OCI-LY1 (cell line): ENCODE data around the gene CDK16.

Source experiments
- EZH2 ChIP-seq: fragments of 200-600 bp; sonication (generic), shearing (Covaris generic); IDR thresholded peaks from 2 replicates; pipeline ENCODE4 v1.8.0; 2017; ENCODE audit warnings: borderline replicate concordance, mixed run types, mild to moderate bottlenecking, antibody characterized with exemption, low read length, moderate library complexity, mixed read lengths
- TF ChIP-seq, protein P1 (sequence below): fragments of 200-600 bp; sonication (generic), shearing (Covaris generic); IDR thresholded peaks from 2 replicates; pipeline ENCODE4 v1.5.1; 2017; ENCODE audit warnings: mild to moderate bottlenecking, antibody characterized with exemption, low read length, moderate library complexity, mixed read lengths

DNA sequence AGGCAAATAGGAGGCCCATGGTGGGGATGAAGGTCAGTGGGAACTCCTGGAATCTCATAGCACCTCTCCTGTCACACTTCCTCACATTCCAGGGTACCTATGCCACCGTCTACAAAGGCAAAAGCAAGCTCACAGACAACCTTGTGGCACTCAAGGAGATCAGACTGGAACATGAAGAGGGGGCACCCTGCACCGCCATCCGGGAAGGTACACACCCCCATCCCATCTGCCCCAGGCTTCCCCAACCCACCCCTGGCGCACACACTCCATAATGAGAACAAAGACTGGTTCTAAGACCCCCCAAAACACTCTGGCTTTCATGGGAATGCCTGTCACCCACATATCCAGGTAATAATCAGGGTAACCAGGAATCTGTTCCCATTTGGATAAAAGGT lies 6.4 kb downstream of the CDK16 start:
- TF ChIP-seq, protein P1, sequence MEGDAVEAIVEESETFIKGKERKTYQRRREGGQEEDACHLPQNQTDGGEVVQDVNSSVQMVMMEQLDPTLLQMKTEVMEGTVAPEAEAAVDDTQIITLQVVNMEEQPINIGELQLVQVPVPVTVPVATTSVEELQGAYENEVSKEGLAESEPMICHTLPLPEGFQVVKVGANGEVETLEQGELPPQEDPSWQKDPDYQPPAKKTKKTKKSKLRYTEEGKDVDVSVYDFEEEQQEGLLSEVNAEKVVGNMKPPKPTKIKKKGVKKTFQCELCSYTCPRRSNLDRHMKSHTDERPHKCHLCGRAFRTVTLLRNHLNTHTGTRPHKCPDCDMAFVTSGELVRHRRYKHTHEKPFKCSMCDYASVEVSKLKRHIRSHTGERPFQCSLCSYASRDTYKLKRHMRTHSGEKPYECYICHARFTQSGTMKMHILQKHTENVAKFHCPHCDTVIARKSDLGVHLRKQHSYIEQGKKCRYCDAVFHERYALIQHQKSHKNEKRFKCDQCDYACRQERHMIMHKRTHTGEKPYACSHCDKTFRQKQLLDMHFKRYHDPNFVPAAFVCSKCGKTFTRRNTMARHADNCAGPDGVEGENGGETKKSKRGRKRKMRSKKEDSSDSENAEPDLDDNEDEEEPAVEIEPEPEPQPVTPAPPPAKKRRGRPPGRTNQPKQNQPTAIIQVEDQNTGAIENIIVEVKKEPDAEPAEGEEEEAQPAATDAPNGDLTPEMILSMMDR, result no peak
- no peak for TF ChIP-seq EZH2
